HK-2 (cell line): ENCODE measurements around the gene ACSS1.

Source experiments
- DNase-seq: peaks from one replicate; pipeline ENCODE4 v3.0.0-alpha.2; 2018; ENCODE audit not compliant: unreplicated experiment

The ACSS1 gene

GRCh38 chr20:25030649-25031207 is 27.2 kb downstream of the ACSS1 start:
- DNase-seq: no peak

GRCh38 chr20:25030007-25030648 is 27.8 kb downstream of the ACSS1 start:
- no peak for DNase-seq

- no peak for DNase-seq
These were observed 31.8 kb downstream of the ACSS1 start for GRCh38 chr20:25025986-25026605.

- DNase-seq: no peak
These were observed 32.7 kb downstream of the ACSS1 start for GRCh38 chr20:25025091-25025861.

- DNase-seq: no peak
These were observed 33.8 kb downstream of the ACSS1 start for GRCh38 chr20:25024171-25024570.

GRCh38 chr20:25023356-25023755 is 34.6 kb downstream of the ACSS1 start:
- no peak for DNase-seq

GRCh38 chr20:25022680-25023079 is 35.3 kb downstream of the ACSS1 start:
- no peak for DNase-seq

GRCh38 chr20:25021336-25021735 is 36.6 kb downstream of the ACSS1 start:
- DNase-seq: no peak

- no peak for DNase-seq
These were observed 37.0 kb downstream of the ACSS1 start for GRCh38 chr20:25020901-25021301.

- DNase-seq: no peak
These were observed 37.6 kb downstream of the ACSS1 start for GRCh38 chr20:25020345-25020744.

- DNase-seq: no peak
These were observed 38.4 kb downstream of the ACSS1 start for GRCh38 chr20:25019381-25020155.

- DNase-seq: no peak
These were observed 39.1 kb downstream of the ACSS1 start for GRCh38 chr20:25018841-25019240.

GRCh38 chr20:25018425-25018824 is 39.5 kb downstream of the ACSS1 start:
- DNase-seq: no peak

- no peak for DNase-seq
These were observed 40.6 kb downstream of the ACSS1 start for GRCh38 chr20:25017257-25017803.

GRCh38 chr20:25016471-25016870 is 41.5 kb downstream of the ACSS1 start:
- DNase-seq: no peak

- no peak for DNase-seq
These were observed 42.0 kb downstream of the ACSS1 start for GRCh38 chr20:25015986-25016385.

GRCh38 chr20:25014816-25015215 is 43.1 kb downstream of the ACSS1 start:
- no peak for DNase-seq

- DNase-seq: no peak
These were observed 44.2 kb downstream of the ACSS1 start for GRCh38 chr20:25013478-25014380.

- no peak for DNase-seq
These were observed 45.2 kb downstream of the ACSS1 start for GRCh38 chr20:25012616-25013189.

GRCh38 chr20:25011831-25012241 is 46.1 kb downstream of the ACSS1 start:
- DNase-seq: no peak
